Spleen (tissue), 7 donors: ENCODE data around the gene SLC52A3.

Experiments used
- CTCF ChIP-seq, 11 experiments: fragments of 200-600 bp in 7 of 11; fragments of 450-650 bp in 4 of 11; sonication (generic) in 4 of 11; IDR thresholded peaks in 8 of 11; conservative IDR thresholded peaks in 3 of 11; 1 replicate in 7 of 11; 2 replicates in 4 of 11; pipeline versions ENCODE4 v1.4.0 to v1.8.0; 2016 to 2021; ENCODE audit warnings: antibody characterized with exemption in 11 of 11, inconsistent platforms in 4 of 11, mild to moderate bottlenecking in 1 of 11
- POLR2A ChIP-seq, 3 donors: fragments of 450-650 bp; IDR thresholded peaks; one replicate each; pipeline ENCODE4 v1.5.1; 2017; ENCODE audit warnings: antibody characterized with exemption in 3 of 3, mild to moderate bottlenecking in 1 of 3
- POLR2AphosphoS5 ChIP-seq, 3 donors: sonication (generic); formaldehyde crosslinking; IDR thresholded peaks; one replicate each; pipeline ENCODE4 v1.5.1; 2017; ENCODE audit warnings: antibody characterized with exemption in 3 of 3
- donor health status: DM: no; HTN: no; CAD: no; lungs with moderate emphysema.
- donor health status: DM: no; HTN: no; CAD: no.
- donor health status: DM: no; HTN: no; CAD: no.

GRCh38 chr20:750801-751200 lies 17.5 kb downstream of the SLC52A3 start:
- TF ChIP-seq CTCF (IDR thresholded peaks at IDR 0.05 in 8 of 11, conservative IDR thresholded peaks at IDR 0.05 in 3 of 11) (no peak), POLR2A (IDR thresholded peaks at IDR 0.05) (no peak), POLR2AphosphoS5 (IDR thresholded peaks at IDR 0.05) (no peak)
